Esophagus muscularis mucosa (tissue), 4 donors: ENCODE results near the gene C11orf24. TPM values are rescaled to one million over a fixed set of nuclear protein-coding genes. Genes with fewer than 3 reads are reported as not detected.

ENCODE experiments used
- DNase-seq: peaks from one replicate; pipeline ENCODE4 v3.0.0-alpha.2; 2017; ENCODE audit errors: extremely low spot score
- H3K27ac ChIP-seq, 4 donors: fragments of 200-600 bp; sonication (generic); replicated peaks in 1 of 4; 1 replicate in 3 of 4; 2 replicates in 1 of 4; pipeline ENCODE4 v1.5.1; 2016 to 2019; ENCODE audit warnings: mild to moderate bottlenecking in 1 of 4
- H3K27me3 ChIP-seq, 4 donors: fragments of 200-600 bp; sonication (generic); one replicate each; pipeline versions ENCODE4 v1.5.1 to v1.6.0; 2016 to 2019
- H3K36me3 ChIP-seq, 4 donors: fragments of 200-600 bp; sonication (generic); one replicate each; pipeline ENCODE4 v1.5.1; 2016 to 2019
- H3K4me1 ChIP-seq, 4 donors: fragments of 200-600 bp; sonication (generic); one replicate each; pipeline ENCODE4 v1.5.1; 2016 to 2019
- H3K4me3 ChIP-seq, 4 donors: fragments of 200-600 bp; sonication (generic); 1 replicate in 2 of 4; 2 replicates in 2 of 4; pipeline ENCODE4 v1.5.1; 2016 to 2019; ENCODE audit warnings: mild to moderate bottlenecking in 4 of 4, moderate library complexity in 1 of 4
- H3K9me3 ChIP-seq, 4 donors: fragments of 200-600 bp; sonication (generic); 1 replicate in 3 of 4; 2 replicates in 1 of 4; pipeline ENCODE4 v1.5.1; 2016 to 2019
- EP300 ChIP-seq: sonication (generic); formaldehyde crosslinking; IDR thresholded peaks from one replicate; pipeline ENCODE4 v1.6.1; 2017; ENCODE audit warnings: antibody characterized with exemption
- POLR2A ChIP-seq: fragments of 450-650 bp; IDR thresholded peaks from one replicate; pipeline ENCODE4 v1.6.1; 2017; ENCODE audit warnings: antibody characterized with exemption, moderate library complexity, mild to moderate bottlenecking, low read depth
- POLR2AphosphoS5 ChIP-seq, 2 donors: sonication (generic); formaldehyde crosslinking; IDR thresholded peaks; one replicate each; pipeline ENCODE4 v1.6.1; 2017; ENCODE audit warnings: antibody characterized with exemption in 2 of 2
- WGBS: methylation state at CpG from one replicate; pipeline ENCODE4 v1.1.5; 2018; 5-methylcytosine and 5-hydroxymethylcytosine counted together
- intact Hi-C: fragments of 100-400 bp; cut with DNase I; formaldehyde crosslinking; loops from one replicate; pipeline ENCODE4 v1.15.1; 2023
- total RNA-seq, 4 donors: library from RNA; depleted of rRNA; stranded (reverse); fragments of >200 nt; gene quantifications; one replicate each; pipeline versions ENCODE4 v1.1.0 to v1.2.1, GENCODE V29; 2016
- TF ChIP-seq, protein P1 (sequence below), 3 experiments: fragments of 200-600 bp in 2 of 3; fragments of 450-650 bp in 1 of 3; sonication (generic) in 2 of 3; IDR thresholded peaks; one replicate each; pipeline ENCODE4 v1.5.1; 2017 to 2019; ENCODE audit warnings: antibody characterized with exemption in 3 of 3, mild to moderate bottlenecking in 2 of 3, moderate library complexity in 1 of 3

Gene C11orf24
- 10 to 100 TPM; 27.0 to 41.5 (median 31.5) TPM for total RNA-seq

DNA sequence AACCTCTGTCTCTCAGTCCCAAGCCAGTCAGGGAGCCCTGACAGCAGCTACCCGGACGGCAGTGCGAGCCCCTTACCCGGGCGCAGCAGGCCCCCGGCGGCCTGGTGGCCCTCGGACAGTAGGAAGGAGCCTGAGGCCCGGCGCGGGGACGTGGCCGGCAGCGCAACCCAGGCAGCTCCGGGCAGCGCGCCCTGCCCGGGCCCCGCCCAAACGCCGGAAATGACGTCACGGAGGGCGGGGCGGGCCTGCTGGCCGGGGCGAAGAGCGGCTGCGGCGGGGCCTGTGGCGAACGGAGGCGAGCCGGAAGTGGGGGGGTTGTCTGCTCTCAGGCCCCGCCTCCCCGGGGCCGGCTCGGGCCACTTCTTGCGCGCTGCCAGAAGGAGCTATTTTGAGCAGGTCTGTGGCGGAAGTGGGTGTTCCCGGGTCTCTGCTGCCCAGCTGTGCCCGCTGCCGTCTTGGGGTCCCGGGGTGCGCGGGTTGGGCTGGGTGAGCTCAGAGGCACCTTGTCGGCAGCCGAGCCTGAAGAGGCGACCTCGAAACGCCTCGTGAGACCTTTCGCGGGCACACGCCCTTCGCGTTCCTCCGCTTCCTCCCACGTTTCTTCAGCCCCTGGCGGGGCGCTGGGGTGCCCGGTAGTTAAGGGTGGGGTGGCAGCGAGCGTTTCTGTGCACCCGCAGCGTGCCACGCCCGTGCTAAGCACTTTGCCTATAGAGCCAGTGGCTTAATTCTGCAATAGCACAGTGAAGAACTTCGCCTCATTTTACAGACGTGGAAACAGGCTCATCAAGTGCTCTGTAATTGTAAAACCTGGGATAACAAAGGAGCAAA is at the start of gene C11orf24:
Gene C11orf24, minus strand, starts transcription at position 193 of the 828 bp plus-strand sequence. CDS start 8,206 bp downstream, outside the sequence.
- under 1% methylated on average over 24 of the region's 71 CpGs for WGBS
- Histone ChIP-seq H3K27ac (peak within 1 kb of the TSS; percentile 89 to 96 (median 92)), H3K27me3 (no peaks in the 10 kb centered on the region), H3K9me3 (no peaks in the 10 kb centered on the region), H3K4me3 (peak within 1 kb of the TSS; percentile 58 to 81 (median 72)), H3K4me1 (peaks cover 24 to 55% (median 46%) of the 10 kb centered on the region in 4 donors), H3K36me3 (peaks cover 9 to 13% (median 11%) of the 10 kb centered on the region in 4 donors)
- intact Hi-C loops, result loop anchor here (5.0 kb wide), 2 partner anchors 40 to 115 kb away; partner anchors contain the start of gene LRP5
- TF ChIP-seq POLR2AphosphoS5 (IDR thresholded peaks at IDR 0.05) (peak; percentile 87 to 88), POLR2A (peak; percentile 79), EP300 (no peak)
- TF ChIP-seq, protein P1, sequence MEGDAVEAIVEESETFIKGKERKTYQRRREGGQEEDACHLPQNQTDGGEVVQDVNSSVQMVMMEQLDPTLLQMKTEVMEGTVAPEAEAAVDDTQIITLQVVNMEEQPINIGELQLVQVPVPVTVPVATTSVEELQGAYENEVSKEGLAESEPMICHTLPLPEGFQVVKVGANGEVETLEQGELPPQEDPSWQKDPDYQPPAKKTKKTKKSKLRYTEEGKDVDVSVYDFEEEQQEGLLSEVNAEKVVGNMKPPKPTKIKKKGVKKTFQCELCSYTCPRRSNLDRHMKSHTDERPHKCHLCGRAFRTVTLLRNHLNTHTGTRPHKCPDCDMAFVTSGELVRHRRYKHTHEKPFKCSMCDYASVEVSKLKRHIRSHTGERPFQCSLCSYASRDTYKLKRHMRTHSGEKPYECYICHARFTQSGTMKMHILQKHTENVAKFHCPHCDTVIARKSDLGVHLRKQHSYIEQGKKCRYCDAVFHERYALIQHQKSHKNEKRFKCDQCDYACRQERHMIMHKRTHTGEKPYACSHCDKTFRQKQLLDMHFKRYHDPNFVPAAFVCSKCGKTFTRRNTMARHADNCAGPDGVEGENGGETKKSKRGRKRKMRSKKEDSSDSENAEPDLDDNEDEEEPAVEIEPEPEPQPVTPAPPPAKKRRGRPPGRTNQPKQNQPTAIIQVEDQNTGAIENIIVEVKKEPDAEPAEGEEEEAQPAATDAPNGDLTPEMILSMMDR (IDR thresholded peaks at IDR 0.05), result peak in 2 of 3 experiments; percentile 6 to 15
- peak; percentile 99 for DNase-seq

- intact Hi-C loops, result no loop called here
- WGBS, result 55% methylated on average over 9 of the region's 15 CpGs
- DNase-seq, result no peak
- H3K27me3 ChIP-seq, result no peaks in the 10 kb centered on the region
- H3K27ac ChIP-seq, result peak overlapping the region; percentile 88 to 90 (median 90)
- peak overlapping the region in 1 of 4 donors; percentile 5 for H3K4me3 ChIP-seq
- peaks cover 62 to 72% (median 66%) of the 10 kb centered on the region in 4 donors for H3K4me1 ChIP-seq
- TF ChIP-seq, protein P1 (IDR thresholded peaks at IDR 0.05), result no peak
- TF ChIP-seq POLR2A (no peak), POLR2AphosphoS5 (IDR thresholded peaks at IDR 0.05) (no peak), EP300 (no peak)
- no peaks in the 10 kb centered on the region for H3K36me3 ChIP-seq
- no peaks in the 10 kb centered on the region for H3K9me3 ChIP-seq
These were observed 45.5 kb upstream of the C11orf24 start for GRCh38 chr11:68317147-68317785.

GRCh38 chr11:68315171-68315920 is 43.6 kb upstream of the C11orf24 start:
- Histone ChIP-seq H3K27ac (peak overlapping the region; percentile 88 to 90 (median 90)), H3K9me3 (no peaks in the 10 kb centered on the region), H3K4me3 (peak overlapping the region; percentile 67 to 86 (median 76)), H3K4me1 (peaks cover 54 to 67% (median 57%) of the 10 kb centered on the region in 4 donors), H3K27me3 (no peaks in the 10 kb centered on the region), H3K36me3 (no peaks in the 10 kb centered on the region)
- TF ChIP-seq POLR2AphosphoS5 (IDR thresholded peaks at IDR 0.05) (peak in 1 of 2 donors; percentile 35), EP300 (no peak), POLR2A (no peak)
- TF ChIP-seq, protein P1 (IDR thresholded peaks at IDR 0.05), result no peak
- intact Hi-C loops, result loop anchor here (2.0 kb wide), 1 partner anchor 67 kb away; no protein-coding TSS in a partner anchor
- 61% methylated on average over 13 of the region's 19 CpGs for WGBS
- DNase-seq, result no peak
